GM18507 (cell line): ENCODE measurements around the gene SCAMP5.
A peak's percentile ranks its signal among the peaks of the same experiment; 100 is the strongest.

ENCODE experiments used
- DNase-seq: peaks from one replicate; pipeline ENCODE4 v3.0.0; 2011; ENCODE audit warnings: low read depth; ENCODE audit not compliant: insufficient read length; ENCODE audit errors: extremely low spot score
- FAIRE-seq: peaks from 2 replicates; lab custom pipeline; 2011; peaks lifted over from hg19 to GRCh38; lab: Jason Lieb, UNC

The SCAMP5 gene

GRCh38 chr15:74995182-74995778 lies at the start of gene SCAMP5:
Gene SCAMP5 (plus strand): TSS chr15:74995563. CDS start chr15:75011840, 16,277 bp downstream.
- peak; percentile 89 for FAIRE-seq
- peak; percentile 97 for DNase-seq

- DNase-seq (peak; percentile 42), FAIRE-seq (peak; percentile 81)
These were observed 45.1 kb upstream of the SCAMP5 start for GRCh38 chr15:74950078-74950908.

GRCh38 chr15:74951006-74951405 lies 44.4 kb upstream of the SCAMP5 start:
- FAIRE-seq (no peak), DNase-seq (no peak)

DNA sequence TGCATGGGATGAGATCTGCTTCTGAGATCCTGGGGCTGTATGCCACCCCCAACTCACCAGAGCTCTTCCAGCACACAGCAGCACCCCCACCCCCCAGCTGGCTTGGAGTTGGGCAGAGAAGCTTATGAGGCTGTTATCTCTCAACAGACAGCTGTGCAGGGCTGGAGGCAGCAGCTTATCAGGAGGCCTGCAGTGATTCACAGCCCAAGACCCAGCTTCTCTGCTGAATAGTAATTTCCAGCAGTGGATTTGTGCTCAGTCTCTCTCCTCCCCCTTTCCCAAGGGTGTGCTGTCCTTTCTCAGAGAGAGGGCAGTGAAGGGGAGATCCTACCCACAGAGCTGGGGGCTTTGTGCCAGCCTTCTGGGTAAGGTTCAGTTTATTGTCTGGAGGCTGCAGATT lies 40.8 kb upstream of the SCAMP5 start:
- no peak for FAIRE-seq
- DNase-seq, result no peak

DNA sequence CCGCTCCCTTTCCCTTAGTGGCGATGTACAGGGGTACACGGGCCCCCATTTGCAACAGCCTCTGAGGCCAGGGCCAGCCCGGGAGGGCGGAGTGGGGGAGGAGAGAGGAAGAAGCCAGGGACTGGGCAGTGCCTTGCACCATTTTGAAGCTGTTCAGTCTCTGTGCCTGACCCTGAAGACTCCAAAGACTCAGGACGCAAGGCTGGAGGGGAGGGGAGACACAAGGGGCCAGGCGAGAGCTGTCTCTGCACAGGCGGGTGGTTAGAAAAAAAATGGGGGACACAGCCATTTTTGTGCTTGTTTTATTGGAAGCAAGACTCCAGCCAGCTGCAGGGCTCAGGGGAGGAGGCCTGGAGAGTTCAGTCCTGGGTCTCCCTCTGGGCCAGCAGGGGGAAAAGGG lies 40.3 kb upstream of the SCAMP5 start:
- DNase-seq, result no peak
- no peak for FAIRE-seq

GRCh38 chr15:74955796-74956647 lies 39.3 kb upstream of the SCAMP5 start:
- peak; percentile 5 for FAIRE-seq
- peak; percentile 55 for DNase-seq

DNA sequence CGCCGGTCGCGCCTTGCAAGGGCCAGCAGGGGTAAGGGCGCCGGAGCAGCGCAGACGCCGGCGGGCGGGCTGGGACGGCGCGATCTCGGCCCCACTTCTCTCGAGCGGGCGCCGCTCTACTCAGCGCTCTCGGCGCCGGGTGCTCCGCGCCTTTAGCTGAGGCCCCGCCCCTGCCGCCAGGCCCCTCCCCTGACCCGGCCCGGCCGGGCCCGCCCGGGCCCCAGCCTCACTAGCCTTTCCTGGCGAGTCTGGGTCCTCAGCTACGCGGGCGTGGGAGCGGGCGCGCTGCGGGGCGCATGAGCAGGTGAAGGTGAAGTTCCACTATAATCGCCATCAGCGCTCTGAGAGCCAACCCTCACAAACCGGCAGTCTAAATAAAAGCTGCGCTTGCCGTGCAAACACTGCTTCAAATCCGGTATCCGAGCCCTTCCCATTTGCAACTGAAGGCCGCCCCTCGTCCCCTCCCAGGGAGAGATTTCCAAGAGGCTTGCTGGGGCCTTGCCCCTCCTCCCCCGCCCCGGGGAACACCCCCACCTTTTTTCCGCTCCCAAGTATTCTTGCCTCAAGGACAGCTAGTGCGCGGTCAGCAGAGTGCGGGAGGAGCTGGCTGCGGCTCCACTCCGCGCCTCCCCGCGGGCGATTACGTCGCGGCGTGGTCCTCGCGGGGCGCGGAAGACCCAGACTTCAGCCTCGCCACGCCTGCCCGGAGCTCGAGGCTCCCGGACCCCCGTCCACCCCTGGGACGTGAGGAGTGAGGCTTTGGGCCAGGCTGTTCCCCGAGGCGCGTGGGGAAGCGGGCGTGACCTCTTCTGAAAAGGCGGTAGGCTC lies 38.5 kb upstream of the SCAMP5 start, which contains the start of gene RPP25:
RPP25 (minus strand) TSS at position 125 of the 828 bp plus-strand sequence. CDS start 189 bp downstream, outside the sequence.
- peak; percentile 75 for DNase-seq
- no peak for FAIRE-seq

GRCh38 chr15:74957476-74958035 lies 37.8 kb upstream of the SCAMP5 start:
- DNase-seq, result no peak
- FAIRE-seq, result no peak

- FAIRE-seq, result no peak
- no peak for DNase-seq
These were observed 36.9 kb upstream of the SCAMP5 start for GRCh38 chr15:74958320-74958907.

GRCh38 chr15:74958908-74959585 lies 36.3 kb upstream of the SCAMP5 start:
- DNase-seq, result no peak
- no peak for FAIRE-seq

GRCh38 chr15:74959586-74959939 lies 35.8 kb upstream of the SCAMP5 start:
- DNase-seq (no peak), FAIRE-seq (no peak)

DNA sequence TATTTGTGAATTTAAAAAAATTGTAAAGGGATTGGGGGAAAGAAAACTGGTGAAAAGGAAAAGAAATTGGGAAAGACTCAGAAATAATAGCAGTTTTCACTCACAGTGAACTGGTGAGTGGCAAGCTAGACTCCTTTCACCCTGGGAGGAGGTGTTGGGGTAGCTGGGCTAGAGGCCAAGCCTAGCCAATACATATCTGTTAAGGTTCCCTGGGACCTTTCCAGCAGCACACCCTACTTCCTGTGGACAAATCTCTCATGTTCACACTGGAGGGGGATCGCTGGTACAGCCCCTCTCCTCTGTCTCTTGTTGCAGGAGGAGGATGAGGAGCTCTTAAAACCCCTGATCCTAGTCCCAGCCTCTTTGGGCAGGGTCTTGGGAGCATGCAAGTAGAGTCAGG lies 35.1 kb upstream of the SCAMP5 start:
- no peak for FAIRE-seq

GRCh38 chr15:74960995-74961588 lies 34.3 kb upstream of the SCAMP5 start:
- DNase-seq, result no peak
- no peak for FAIRE-seq

More for the DNA sequence above, 35.1 kb upstream of the SCAMP5 start:
- no peak for DNase-seq

GRCh38 chr15:74961616-74962015 lies 33.7 kb upstream of the SCAMP5 start:
- FAIRE-seq, result no peak
- DNase-seq, result no peak

GRCh38 chr15:74962219-74962618 lies 33.1 kb upstream of the SCAMP5 start:
- DNase-seq (no peak), FAIRE-seq (no peak)

GRCh38 chr15:74962671-74963070 lies 32.7 kb upstream of the SCAMP5 start:
- DNase-seq (no peak), FAIRE-seq (no peak)

DNA sequence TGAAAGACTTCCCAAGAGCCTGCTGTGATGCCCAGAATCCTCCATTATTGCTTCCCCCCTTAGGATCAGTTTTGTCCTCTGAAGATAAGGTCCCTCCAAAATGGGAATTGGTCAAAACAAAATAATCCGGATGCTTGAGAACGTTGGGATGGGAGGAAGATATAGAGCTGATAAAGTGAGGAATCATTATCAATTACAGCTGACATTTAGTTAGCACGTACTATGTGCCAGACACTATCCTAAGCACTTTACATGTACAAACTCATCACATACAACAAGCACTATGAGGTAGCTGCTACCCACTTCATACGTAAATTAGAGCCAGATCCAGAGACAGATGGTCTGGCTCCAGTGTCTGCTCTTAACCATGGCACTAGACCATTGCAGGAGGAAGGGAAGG lies 32.1 kb upstream of the SCAMP5 start:
- FAIRE-seq (no peak), DNase-seq (no peak)

GRCh38 chr15:74964794-74965193 lies 30.6 kb upstream of the SCAMP5 start:
- no peak for FAIRE-seq
- no peak for DNase-seq
